B cell (primary cell): ENCODE results near the gene PYCR2. TPM values are rescaled to one million over a fixed set of nuclear protein-coding genes. Genes with fewer than 3 reads are reported as not detected.

Experiments
- ATAC-seq: fragments of 200-7000 bp; cut with Tn5 transposase; one replicate; pipeline ENCODE4 v1.10.0; 2021; ENCODE audit warnings: low read depth, mild to moderate bottlenecking, moderate number of reproducible peaks, moderate library complexity
- CTCF ChIA-PET: fragments of 350-600 bp; sonication (Branson Sonifier 250); formaldehyde crosslinking; loops from one replicate; lab custom pipeline; 2021; ENCODE audit warnings: antibody characterized with exemption, inconsistent platforms; lab: Charles Lee
- POLR2A ChIA-PET: fragments of 350-600 bp; sonication (Branson Sonifier 250); formaldehyde crosslinking; loops from one replicate; lab custom pipeline; 2021; ENCODE audit warnings: antibody characterized with exemption; lab: Charles Lee
- DNase-seq: peaks from one replicate; pipeline ENCODE4 v3.0.0; 2013
- H2AFZ ChIP-seq: 2 replicates; pipeline ENCODE4 v1.6.1; 2012; ENCODE audit warnings: mild to moderate bottlenecking, low read depth, low read length; ENCODE audit not compliant: insufficient read depth, poor library complexity, severe bottlenecking
- H3K27ac ChIP-seq, 2 donors: 1 replicate in 1 of 2; 2 replicates in 1 of 2; pipeline ENCODE4 v1.5.1; 2012 to 2013; ENCODE audit warnings: low read length in 2 of 2, mild to moderate bottlenecking in 2 of 2, moderate library complexity in 1 of 2
- H3K27me3 ChIP-seq, 4 experiments: fragments of 200-600 bp in 1 of 4; sonication (generic) in 1 of 4; replicated peaks in 1 of 4; 1 replicate in 2 of 4; 2 replicates in 2 of 4; pipeline versions ENCODE4 v1.6.1 to v1.7.0; 2013 to 2016; ENCODE audit warnings: low read length in 3 of 4, mild to moderate bottlenecking in 2 of 4, mixed read lengths in 1 of 4, moderate library complexity in 1 of 4; ENCODE audit not compliant: insufficient read depth in 4 of 4, control insufficient read depth in 3 of 4; ENCODE audit errors: control extremely low read depth in 1 of 4
- H3K36me3 ChIP-seq, 2 experiments: replicated peaks in 1 of 2; 1 replicate in 1 of 2; 2 replicates in 1 of 2; pipeline versions ENCODE4 v1.6.1 to v1.7.1; 2013; ENCODE audit warnings: low read length in 1 of 2; ENCODE audit not compliant: insufficient read depth in 2 of 2, control insufficient read depth in 1 of 2; ENCODE audit errors: control extremely low read depth in 1 of 2, extremely low read depth in 1 of 2
- H3K4me1 ChIP-seq, 2 donors: fragments of 200-600 bp in 1 of 2; sonication (generic) in 1 of 2; 1 replicate in 1 of 2; 2 replicates in 1 of 2; pipeline versions ENCODE4 v1.5.1 to v1.6.1; 2013 to 2017; ENCODE audit warnings: low read length in 2 of 2; ENCODE audit not compliant: control insufficient read depth in 2 of 2, insufficient read depth in 2 of 2
- H3K4me2 ChIP-seq: replicated peaks from 2 replicates; pipeline ENCODE3; 2012; ENCODE audit warnings: mild to moderate bottlenecking, low read depth, low read length; ENCODE audit not compliant: poor library complexity, severe bottlenecking
- H3K4me3 ChIP-seq, 5 experiments: fragments of 200-600 bp in 1 of 5; sonication (generic) in 1 of 5; 1 replicate in 3 of 5; 2 replicates in 2 of 5; pipeline versions ENCODE4 v1.5.1 to v1.7.0; 2011 to 2016; ENCODE audit warnings: low read length in 4 of 5, mild to moderate bottlenecking in 4 of 5, low read depth in 2 of 5, control low read depth in 1 of 5, moderate library complexity in 1 of 5; ENCODE audit not compliant: insufficient read depth in 1 of 5; ENCODE audit errors: control extremely low read depth in 1 of 5, extremely low read depth in 1 of 5
- H3K79me2 ChIP-seq: fragments of 200-600 bp; sonication (generic); one replicate; pipeline ENCODE4 v1.6.0; 2016; ENCODE audit warnings: low read length; ENCODE audit not compliant: control insufficient read depth, insufficient read depth
- H3K9ac ChIP-seq: fragments of 200-600 bp; sonication (generic); 2 replicates; pipeline ENCODE4 v1.6.1; 2017; ENCODE audit warnings: mild to moderate bottlenecking, low read length, moderate library complexity
- H3K9me3 ChIP-seq, 3 donors: one replicate each; pipeline versions ENCODE4 v1.6.1 to v1.7.1; 2013; ENCODE audit warnings: low read length in 2 of 3; ENCODE audit not compliant: control insufficient read depth in 2 of 3, insufficient read depth in 1 of 3; ENCODE audit errors: control extremely low read depth in 1 of 3
- H4K20me1 ChIP-seq: 2 replicates; pipeline ENCODE4 v1.6.0; 2012; ENCODE audit warnings: mild to moderate bottlenecking, low read length; ENCODE audit not compliant: insufficient read depth, control insufficient read depth, poor library complexity, severe bottlenecking
- H3K27ac Mint-ChIP-seq: one replicate; pipeline ENCODE4 v1.8.0; 2021; ENCODE audit warnings: mixed read lengths
- H3K27me3 Mint-ChIP-seq: one replicate; pipeline ENCODE4 v1.8.0; 2021; ENCODE audit warnings: mixed read lengths
- H3K4me1 Mint-ChIP-seq: one replicate; pipeline ENCODE4 v1.8.0; 2021; ENCODE audit warnings: mixed read lengths
- H3K4me3 Mint-ChIP-seq: one replicate; pipeline ENCODE4 v1.8.0; 2021; ENCODE audit warnings: mixed read lengths
- H3K9me3 Mint-ChIP-seq: one replicate; pipeline ENCODE4 v1.8.0; 2022; ENCODE audit warnings: mixed read lengths; ENCODE audit not compliant: insufficient read depth
- EZH2 ChIP-seq: IDR thresholded peaks from 2 replicates; pipeline ENCODE4 v1.6.1; 2012; ENCODE audit warnings: borderline replicate concordance, low read depth, mild to moderate bottlenecking, moderate library complexity, low read length; ENCODE audit not compliant: insufficient read depth, poor library complexity, severe bottlenecking
- WGBS: methylation state at CpG from one replicate; pipeline ENCODE4 v1.1.5; 2013; ENCODE audit warnings: missing lambda C conversion rate; ENCODE audit not compliant: insufficient coverage; 5-methylcytosine and 5-hydroxymethylcytosine counted together
- intact Hi-C: fragments of 100-400 bp; cut with micrococcal nuclease; formaldehyde crosslinking; loops from one replicate; pipeline ENCODE4 v1.10.0; 2022
- polyA plus RNA-seq: library from polyadenylated mRNA; depleted of rRNA; stranded (reverse); fragments of >200 nt; gene quantifications from 2 replicates; pipeline ENCODE4 v1.2.3, GENCODE V29; 2012
- total RNA-seq, 2 donors: library from RNA; stranded (reverse); fragments of 120-200 nt in 1 of 2; gene quantifications; 1 replicate in 1 of 2; 2 replicates in 1 of 2; pipeline versions ENCODE4 v1.2.3 to v1.2.4, GENCODE V29; 2013 to 2022
- TF ChIP-seq, protein P1 (sequence below): fragments of 200-600 bp; IDR thresholded peaks from one replicate; pipeline ENCODE4 v1.8.0; 2022; ENCODE audit warnings: antibody characterized with exemption, mild to moderate bottlenecking

The PYCR2 gene
- total and polyA plus RNA-seq, 2 donors (not counting 1 experiment from before 2014, with no cell fraction given) = 113 to 134 TPM

DNA sequence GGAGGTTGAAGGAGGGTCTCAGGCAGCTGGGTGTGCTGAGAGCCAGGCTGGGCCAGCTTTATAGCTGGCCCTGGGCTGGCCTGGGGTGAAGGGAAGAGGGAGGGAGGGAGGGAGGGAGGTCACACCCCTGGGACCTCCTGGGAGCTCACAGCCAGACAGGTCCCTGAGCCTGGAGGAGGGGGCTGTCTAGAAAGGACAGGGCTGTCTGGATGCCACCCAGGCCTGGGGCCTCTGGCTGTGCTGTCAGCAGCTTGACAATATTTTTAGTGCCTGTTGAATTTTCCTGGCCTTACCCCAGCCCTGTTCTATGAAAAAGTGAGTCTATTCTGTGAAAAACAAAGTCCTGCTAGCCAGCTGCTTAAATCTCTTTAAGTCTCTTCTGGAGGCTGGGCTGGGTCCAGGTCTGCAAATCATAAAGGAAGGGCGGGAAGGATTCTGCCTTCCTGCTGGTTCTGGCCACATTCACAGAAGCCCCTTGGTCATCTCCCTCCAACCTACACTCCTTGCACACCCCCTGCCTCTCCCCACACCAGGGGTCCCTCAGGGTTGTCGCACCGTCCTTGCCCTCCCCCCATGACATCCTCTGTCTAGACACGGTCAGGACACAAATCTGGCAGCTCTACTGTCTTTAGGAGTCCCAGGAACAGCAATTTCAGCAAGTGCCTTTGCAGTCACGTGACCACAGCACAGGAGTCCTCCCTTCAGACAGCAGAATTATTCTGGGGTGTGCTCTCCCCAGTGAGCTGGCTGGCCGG lies 17.3 kb upstream of the PYCR2 start, which contains the start of gene LEFTY2:
Gene LEFTY2 (minus strand): TSS at position 34 of the 755 bp plus-strand sequence. CDS start 80 bp downstream, outside the sequence.
- Histone ChIP-seq H3K36me3 (no peaks in the 10 kb centered on the region), H3K9me3 (no peaks in the 10 kb centered on the region), H3K4me3 (no peak within 1 kb of the TSS), H2AFZ (no peak within 1 kb of the TSS), H4K20me1 (no peaks in the 10 kb centered on the region), H3K4me2 (no peak within 1 kb of the TSS), H3K27me3 (peaks cover 0 to 8% (median 0%) of the 10 kb centered on the region in 4 experiments), H3K27ac (no peak within 1 kb of the TSS), H3K4me1 (peaks cover 8 to 11% of the 10 kb centered on the region in 2 donors), H3K79me2 (no peaks in the 10 kb centered on the region), H3K9ac (no peak within 1 kb of the TSS)
- Mint-ChIP-seq H3K4me3 (no peak within 1 kb of the TSS), H3K27ac (no peak within 1 kb of the TSS), H3K27me3 (peaks cover 9% of the 10 kb centered on the region), H3K4me1 (peaks cover 11% of the 10 kb centered on the region), H3K9me3 (no peaks in the 10 kb centered on the region)
- no peak for DNase-seq
- ChIA-PET CTCF (no interaction called here), POLR2A (interaction anchor here (0.6 kb wide), 1 partner anchor 108 kb away, joined by 6 read pairs; no protein-coding TSS in a partner anchor)
- intact Hi-C loops = no loop called here
- no peak for ATAC-seq
- TF ChIP-seq, protein P1, sequence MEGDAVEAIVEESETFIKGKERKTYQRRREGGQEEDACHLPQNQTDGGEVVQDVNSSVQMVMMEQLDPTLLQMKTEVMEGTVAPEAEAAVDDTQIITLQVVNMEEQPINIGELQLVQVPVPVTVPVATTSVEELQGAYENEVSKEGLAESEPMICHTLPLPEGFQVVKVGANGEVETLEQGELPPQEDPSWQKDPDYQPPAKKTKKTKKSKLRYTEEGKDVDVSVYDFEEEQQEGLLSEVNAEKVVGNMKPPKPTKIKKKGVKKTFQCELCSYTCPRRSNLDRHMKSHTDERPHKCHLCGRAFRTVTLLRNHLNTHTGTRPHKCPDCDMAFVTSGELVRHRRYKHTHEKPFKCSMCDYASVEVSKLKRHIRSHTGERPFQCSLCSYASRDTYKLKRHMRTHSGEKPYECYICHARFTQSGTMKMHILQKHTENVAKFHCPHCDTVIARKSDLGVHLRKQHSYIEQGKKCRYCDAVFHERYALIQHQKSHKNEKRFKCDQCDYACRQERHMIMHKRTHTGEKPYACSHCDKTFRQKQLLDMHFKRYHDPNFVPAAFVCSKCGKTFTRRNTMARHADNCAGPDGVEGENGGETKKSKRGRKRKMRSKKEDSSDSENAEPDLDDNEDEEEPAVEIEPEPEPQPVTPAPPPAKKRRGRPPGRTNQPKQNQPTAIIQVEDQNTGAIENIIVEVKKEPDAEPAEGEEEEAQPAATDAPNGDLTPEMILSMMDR = no peak
- no peak for TF ChIP-seq EZH2
- 97% methylated on average over 6 of the region's 6 CpGs for WGBS
